ENCODE results near the gene PDCL3.

DNA sequence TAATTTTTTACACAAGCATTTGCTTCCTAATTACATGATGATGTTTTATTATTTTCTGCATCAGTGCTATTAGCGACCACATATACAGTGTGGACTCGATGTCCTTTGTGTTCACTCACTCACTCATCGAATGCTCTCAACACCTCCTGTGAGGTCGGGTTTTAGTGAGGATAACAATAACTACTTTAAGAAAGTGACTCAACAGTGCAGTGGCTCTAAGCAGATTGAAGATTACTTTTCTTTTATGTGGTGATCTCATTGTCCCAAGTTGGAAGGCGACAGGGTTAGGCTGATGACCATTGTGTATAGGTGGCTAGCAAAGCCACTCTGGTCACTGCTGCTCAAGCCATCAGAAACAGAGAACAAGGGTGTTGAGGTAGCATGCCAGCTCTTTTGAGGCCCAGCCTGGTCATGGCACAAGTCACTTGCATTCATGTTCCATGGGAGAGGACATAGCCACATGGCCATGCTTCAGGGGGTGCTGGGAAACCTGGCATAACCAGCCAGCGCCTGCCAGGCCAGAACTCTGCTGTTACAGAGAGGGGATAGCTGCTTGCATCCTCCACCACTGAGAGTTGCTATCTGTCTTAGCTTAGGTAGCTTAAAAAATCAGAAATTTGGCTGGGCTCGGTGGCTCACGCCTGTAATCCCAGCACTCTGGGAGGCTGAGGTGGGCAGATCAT, 60.4 kb downstream of the PDCL3 start:
- no peak for TF ChIP-seq CREB1 (CRISPR knock-in tag; IDR thresholded peaks at IDR 0.05)
- TF ChIP-seq CTCF (IDR thresholded peaks at IDR 0.05): no peak
